Measurements from ENCODE around the gene MYBBP1A. TPM values are rescaled to one million over a fixed set of nuclear protein-coding genes. Genes with fewer than 3 reads are reported as not detected.

Gene MYBBP1A
- total and polyA plus RNA-seq, 2 experiments from 2014 or later: 70.7 to 213 TPM

DNA sequence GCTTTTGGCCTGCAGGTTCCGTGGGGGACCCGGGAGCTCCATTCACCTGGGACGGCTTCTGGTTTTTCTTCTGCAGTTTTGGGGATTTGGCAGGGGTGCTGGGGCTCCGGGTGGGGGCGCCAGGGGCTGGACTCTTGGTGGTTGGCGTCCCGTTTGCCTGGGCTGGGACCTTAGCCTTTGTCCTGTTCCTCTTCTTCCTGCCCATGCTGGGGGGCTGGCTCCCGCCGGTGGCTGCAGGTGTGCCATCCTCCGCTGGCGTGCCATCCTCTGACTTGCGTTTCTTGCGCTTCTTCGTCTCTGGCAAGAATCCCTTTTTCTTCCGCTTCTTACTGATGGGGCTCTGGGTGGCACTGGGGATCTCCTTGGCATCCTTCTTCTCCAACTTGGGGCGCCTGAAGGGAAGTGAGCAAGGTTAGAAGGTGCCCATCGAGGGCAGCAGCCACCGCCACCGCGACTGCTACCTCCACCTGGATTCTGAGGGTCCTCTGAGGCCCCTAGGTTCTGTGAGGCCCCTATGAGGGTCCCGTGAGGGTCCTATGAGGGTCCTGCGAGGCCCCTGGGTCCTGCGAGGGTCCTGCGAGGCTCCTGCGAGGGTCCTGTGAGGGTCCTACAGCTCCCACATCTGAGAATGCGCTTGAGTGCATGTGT lies 15.5 kb downstream of the MYBBP1A start:
- Histone ChIP-seq H3K36me3 (ENCODE audit: insufficient read depth) (no peaks in the 10 kb centered on the region; the same call in 1 of the 2 replicates), H3K4me2 (no peak overlapping the region), H3K4me3 (no peak overlapping the region), H3K27ac (ENCODE audit: low read depth) (no peak overlapping the region), H3F3A (replicated peaks; ENCODE audit: low read depth) (peaks cover 10% of the 10 kb centered on the region), H4K20me1 (replicated peaks; ENCODE audit: insufficient read depth) (peaks cover 8% of the 10 kb centered on the region), H2AFZ (no peak overlapping the region), H3K9me2 (ENCODE audit: insufficient read depth) (no peaks in the 10 kb centered on the region), H3K79me2 (replicated peaks; ENCODE audit: insufficient read depth) (no peaks in the 10 kb centered on the region), H3K27me3 (ENCODE audit: insufficient read depth) (no peaks in the 10 kb centered on the region), H3K4me1 (ENCODE audit: insufficient read depth) (peaks cover 7% of the 10 kb centered on the region; the same call in 1 of the 2 replicates)
- TF ChIP-seq, protein P1, sequence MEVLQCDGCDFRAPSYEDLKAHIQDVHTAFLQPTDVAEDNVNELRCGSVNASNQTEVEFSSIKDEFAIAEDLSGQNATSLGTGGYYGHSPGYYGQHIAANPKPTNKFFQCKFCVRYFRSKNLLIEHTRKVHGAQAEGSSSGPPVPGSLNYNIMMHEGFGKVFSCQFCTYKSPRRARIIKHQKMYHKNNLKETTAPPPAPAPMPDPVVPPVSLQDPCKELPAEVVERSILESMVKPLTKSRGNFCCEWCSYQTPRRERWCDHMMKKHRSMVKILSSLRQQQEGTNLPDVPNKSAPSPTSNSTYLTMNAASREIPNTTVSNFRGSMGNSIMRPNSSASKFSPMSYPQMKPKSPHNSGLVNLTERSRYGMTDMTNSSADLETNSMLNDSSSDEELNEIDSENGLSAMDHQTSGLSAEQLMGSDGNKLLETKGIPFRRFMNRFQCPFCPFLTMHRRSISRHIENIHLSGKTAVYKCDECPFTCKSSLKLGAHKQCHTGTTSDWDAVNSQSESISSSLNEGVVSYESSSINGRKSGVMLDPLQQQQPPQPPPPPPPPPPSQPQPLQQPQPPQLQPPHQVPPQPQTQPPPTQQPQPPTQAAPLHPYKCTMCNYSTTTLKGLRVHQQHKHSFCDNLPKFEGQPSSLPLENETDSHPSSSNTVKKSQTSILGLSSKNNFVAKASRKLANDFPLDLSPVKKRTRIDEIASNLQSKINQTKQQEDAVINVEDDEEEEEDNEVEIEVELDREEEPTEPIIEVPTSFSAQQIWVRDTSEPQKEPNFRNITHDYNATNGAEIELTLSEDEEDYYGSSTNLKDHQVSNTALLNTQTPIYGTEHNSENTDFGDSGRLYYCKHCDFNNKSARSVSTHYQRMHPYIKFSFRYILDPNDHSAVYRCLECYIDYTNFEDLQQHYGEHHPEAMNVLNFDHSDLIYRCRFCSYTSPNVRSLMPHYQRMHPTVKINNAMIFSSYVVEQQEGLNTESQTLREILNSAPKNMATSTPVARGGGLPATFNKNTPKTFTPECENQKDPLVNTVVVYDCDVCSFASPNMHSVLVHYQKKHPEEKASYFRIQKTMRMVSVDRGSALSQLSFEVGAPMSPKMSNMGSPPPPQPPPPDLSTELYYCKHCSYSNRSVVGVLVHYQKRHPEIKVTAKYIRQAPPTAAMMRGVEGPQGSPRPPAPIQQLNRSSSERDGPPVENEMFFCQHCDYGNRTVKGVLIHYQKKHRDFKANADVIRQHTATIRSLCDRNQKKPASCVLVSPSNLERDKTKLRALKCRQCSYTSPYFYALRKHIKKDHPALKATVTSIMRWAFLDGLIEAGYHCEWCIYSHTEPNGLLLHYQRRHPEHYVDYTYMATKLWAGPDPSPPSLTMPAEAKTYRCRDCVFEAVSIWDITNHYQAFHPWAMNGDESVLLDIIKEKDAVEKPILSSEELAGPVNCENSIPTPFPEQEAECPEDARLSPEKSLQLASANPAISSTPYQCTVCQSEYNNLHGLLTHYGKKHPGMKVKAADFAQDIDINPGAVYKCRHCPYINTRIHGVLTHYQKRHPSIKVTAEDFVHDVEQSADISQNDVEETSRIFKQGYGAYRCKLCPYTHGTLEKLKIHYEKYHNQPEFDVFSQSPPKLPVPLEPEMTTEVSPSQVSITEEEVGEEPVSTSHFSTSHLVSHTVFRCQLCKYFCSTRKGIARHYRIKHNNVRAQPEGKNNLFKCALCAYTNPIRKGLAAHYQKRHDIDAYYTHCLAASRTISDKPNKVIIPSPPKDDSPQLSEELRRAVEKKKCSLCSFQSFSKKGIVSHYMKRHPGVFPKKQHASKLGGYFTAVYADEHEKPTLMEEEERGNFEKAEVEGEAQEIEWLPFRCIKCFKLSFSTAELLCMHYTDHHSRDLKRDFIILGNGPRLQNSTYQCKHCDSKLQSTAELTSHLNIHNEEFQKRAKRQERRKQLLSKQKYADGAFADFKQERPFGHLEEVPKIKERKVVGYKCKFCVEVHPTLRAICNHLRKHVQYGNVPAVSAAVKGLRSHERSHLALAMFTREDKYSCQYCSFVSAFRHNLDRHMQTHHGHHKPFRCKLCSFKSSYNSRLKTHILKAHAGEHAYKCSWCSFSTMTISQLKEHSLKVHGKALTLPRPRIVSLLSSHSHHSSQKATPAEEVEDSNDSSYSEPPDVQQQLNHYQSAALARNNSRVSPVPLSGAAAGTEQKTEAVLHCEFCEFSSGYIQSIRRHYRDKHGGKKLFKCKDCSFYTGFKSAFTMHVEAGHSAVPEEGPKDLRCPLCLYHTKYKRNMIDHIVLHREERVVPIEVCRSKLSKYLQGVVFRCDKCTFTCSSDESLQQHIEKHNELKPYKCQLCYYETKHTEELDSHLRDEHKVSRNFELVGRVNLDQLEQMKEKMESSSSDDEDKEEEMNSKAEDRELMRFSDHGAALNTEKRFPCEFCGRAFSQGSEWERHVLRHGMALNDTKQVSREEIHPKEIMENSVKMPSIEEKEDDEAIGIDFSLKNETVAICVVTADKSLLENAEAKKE (CRISPR knock-in tag; IDR thresholded peaks at IDR 0.05): no peak
- TF ChIP-seq POLR2AphosphoS5 (IDR thresholded peaks at IDR 0.05; ENCODE audit: low read depth) (no peak), EZH2phosphoT487 (IDR thresholded peaks at IDR 0.05; ENCODE audit: unreplicated experiment) (no peak), JUNB (IDR thresholded peaks at IDR 0.05; ENCODE audit: unreplicated experiment) (no peak), NANOG (IDR thresholded peaks at IDR 0.05; ENCODE audit: borderline replicate concordance) (no peak), CREB1 (CRISPR knock-in tag; IDR thresholded peaks at IDR 0.05; ENCODE audit: low read depth) (no peak), STAT1 (IDR thresholded peaks at IDR 0.05; ENCODE audit: unreplicated experiment) (no peak), REST (IDR thresholded peaks at IDR 0.05; ENCODE audit: unreplicated experiment) (no peak), EZH2 (IDR thresholded peaks at IDR 0.05; ENCODE audit: low read depth, unreplicated experiment) (no peak), ZNF331 (CRISPR knock-in tag; IDR thresholded peaks at IDR 0.05; ENCODE audit: low read depth) (no peak), ZNF114 (CRISPR knock-in tag; IDR thresholded peaks at IDR 0.05) (no peak), ETS1 (IDR thresholded peaks at IDR 0.05) (no peak)
- TF ChIP-seq, protein P2, sequence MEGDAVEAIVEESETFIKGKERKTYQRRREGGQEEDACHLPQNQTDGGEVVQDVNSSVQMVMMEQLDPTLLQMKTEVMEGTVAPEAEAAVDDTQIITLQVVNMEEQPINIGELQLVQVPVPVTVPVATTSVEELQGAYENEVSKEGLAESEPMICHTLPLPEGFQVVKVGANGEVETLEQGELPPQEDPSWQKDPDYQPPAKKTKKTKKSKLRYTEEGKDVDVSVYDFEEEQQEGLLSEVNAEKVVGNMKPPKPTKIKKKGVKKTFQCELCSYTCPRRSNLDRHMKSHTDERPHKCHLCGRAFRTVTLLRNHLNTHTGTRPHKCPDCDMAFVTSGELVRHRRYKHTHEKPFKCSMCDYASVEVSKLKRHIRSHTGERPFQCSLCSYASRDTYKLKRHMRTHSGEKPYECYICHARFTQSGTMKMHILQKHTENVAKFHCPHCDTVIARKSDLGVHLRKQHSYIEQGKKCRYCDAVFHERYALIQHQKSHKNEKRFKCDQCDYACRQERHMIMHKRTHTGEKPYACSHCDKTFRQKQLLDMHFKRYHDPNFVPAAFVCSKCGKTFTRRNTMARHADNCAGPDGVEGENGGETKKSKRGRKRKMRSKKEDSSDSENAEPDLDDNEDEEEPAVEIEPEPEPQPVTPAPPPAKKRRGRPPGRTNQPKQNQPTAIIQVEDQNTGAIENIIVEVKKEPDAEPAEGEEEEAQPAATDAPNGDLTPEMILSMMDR (conservative IDR thresholded peaks at IDR 0.05; ENCODE audit: low read depth in 2 of 2): no peak
- Mint-ChIP-seq H3K4me1 (peaks cover 16% of the 10 kb centered on the region), H3K9me3 (no peaks in the 10 kb centered on the region), H3K4me3 (no peak overlapping the region), H3K27ac (no peak overlapping the region), H3K27me3 (ENCODE audit: insufficient read depth, low read depth, poor library complexity) (peaks cover 42% of the 10 kb centered on the region), H3K36me3 (ENCODE audit: low read depth) (peaks cover 55% of the 10 kb centered on the region)
- DNase-seq (ENCODE audit: low spot score) (no peak), ATAC-seq (no peak)
